ENCODE results near the gene SLAMF6.
"Not testable (repeated sequence)": the region's sequence is repeated elsewhere in the genome, so short reads cannot be mapped to it uniquely, and the experiment has no call there.

SLAMF6 gene

DNA sequence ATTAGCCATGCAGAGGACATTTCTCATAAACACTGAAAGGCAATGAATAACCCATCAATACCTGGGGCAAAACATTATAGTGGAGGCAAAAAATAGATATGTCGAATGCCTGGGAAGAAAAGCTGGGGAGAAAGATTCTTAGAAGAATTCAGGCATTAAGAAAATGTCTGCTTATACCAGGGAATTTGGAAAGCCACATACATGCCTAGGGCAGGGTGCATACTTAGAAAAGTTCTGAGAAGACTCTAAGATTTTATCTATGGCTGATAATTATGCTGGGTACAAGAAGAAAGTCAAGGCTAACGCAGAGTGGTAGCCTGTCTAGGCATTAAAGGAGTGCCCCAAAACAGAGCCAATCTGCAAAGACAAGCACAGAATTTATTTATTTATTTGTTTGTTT is 18.4 kb downstream of the SLAMF6 start:
- no peak for DNase-seq (ENCODE audit: low spot score)

DNA sequence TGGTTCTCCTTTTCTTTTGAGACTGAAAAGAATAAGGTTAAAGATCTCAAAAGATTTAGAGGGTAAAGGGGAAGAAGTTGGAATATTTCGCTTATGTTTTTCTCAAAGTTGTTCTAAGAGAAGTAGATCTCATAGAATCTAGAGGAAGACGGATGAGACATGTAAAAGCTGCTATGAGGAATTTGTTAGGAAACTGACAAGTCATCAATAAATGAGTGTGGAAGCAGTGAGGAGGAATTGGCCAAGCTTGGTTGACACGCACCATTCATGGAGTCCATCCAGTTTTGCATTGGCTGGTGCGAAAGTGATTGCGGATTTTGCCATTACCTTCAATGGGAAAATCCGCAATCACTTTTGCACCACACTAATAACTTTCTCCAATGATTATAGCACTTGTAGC is 20.0 kb downstream of the SLAMF6 start:
- DNase-seq (ENCODE audit: low spot score): no peak

DNA sequence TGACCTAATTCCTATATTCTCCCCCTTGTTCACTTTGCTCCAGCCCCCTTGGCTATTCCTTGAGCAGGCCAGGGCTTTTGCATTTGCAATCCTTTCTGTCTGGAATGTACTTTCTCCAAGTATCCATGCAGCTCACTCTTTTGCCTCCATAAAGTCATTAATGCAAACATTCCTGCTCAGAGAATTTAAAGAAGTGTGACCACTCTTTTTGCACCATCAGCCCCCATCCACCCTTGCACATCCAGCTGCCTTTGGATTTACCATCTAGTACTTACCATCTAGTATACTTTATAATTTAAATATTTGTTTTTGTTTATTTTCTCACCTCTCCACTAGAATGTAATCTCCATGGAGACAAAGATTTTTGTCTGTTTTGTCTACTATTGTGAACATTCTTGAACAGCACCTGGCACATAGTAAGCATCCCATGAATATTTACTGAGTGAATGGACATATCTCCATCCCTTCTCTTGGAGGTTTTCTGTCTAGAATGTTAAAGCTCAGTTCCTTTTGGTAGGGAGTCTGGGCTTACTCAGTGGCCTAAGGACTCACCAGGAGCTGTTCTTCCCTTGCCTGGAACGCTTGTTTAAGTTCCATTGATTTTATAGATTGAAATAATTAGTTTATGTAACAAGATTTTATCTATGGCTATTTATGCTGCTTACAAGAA is 22.6 kb downstream of the SLAMF6 start:
- DNase-seq (ENCODE audit: low spot score): no peak

DNA sequence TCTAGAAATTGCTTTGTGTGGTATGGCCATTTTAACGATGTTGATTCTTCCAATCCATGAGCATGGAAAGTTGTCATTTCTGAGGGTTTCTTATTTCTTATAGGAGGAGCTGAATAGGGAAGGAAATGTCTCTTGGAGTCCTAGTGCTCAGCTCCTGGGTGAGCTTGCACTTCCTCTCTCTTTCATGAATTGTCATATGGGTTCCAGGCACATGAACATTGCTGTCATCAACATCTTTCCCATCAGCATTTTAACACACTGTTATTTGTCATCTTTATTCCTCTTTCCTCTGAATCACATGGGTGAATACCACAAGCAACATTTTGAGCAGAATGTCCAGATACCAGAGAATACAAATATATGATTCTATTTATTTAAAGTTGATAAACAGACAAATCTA is 23.4 kb downstream of the SLAMF6 start:
- no peak for DNase-seq (ENCODE audit: low spot score)

DNA sequence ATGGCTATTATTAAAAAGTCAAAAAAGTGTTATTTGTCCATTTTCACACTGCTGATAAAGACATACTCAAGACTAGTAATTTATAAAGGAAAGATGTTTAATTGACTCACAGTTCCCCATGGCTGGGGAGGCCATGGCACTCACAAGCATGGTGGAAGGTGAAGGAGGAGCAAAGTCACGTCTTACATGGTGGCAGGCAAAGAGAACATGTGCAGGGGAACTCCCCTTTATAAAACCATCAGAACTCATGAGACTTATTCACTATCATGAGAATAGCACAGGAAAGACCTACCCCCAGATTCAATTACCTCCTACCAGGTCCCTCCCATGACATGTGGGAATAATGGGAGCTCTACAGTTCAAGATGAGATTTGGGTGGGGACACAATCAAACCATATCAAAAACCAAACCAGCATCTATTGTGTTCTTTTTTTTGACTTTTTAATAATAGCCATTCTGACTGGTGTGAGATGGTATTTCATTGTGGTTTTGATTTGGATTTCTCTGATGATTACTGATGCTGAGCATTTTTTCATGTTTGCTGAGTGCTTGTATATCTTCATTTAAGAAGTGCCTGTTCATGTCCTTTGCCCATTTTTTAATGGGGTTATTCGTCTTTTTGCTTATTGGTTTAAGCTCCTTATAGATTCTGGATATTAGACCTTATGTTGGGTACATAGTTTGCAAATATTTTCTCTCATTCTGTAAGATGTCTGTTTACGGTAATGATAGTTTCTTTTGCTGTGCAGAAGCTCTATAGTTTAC is 24.6 kb downstream of the SLAMF6 start:
- not testable (repeated sequence) for DNase-seq (ENCODE audit: low spot score)

DNA sequence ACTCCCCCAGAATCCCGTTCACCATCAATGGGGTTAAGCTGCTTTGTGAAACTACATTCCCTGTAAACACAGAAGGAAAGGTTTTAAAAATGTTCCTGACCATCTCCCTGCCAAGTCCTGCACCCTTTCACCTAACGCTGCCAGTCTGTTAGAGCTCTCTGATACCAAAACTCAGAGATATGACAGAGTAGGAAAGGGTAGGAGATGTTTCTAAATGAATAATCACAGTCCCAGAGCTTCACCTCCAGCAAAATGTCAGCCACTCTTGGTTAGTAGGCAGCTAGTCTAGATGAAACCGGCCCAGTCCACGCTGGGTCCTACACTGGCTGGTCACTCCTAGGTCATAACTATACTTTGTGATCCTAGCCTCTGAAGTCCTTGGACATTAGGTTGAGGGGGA is 26.7 kb downstream of the SLAMF6 start:
- DNase-seq (ENCODE audit: low spot score): no peak

DNA sequence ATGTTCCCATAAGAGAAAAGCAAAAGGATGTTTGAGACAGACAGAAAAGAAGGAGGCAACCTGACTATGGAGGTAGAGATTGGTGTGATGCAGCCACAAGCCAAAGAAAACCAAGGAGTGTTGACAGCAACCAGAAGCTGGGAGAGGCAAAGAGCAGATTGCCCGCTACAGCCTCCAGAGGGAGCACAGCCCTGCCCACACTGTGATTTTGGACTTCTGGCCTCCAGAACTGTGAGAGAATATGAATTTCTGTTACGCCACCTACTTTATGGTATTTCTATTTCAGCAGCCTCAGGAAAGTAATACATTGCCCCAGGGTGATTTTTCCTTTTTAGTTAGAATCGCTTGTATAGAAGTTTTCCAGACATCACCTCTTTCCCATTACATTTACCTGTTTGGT is 28.4 kb downstream of the SLAMF6 start:
- no peak for DNase-seq (ENCODE audit: low spot score)

DNA sequence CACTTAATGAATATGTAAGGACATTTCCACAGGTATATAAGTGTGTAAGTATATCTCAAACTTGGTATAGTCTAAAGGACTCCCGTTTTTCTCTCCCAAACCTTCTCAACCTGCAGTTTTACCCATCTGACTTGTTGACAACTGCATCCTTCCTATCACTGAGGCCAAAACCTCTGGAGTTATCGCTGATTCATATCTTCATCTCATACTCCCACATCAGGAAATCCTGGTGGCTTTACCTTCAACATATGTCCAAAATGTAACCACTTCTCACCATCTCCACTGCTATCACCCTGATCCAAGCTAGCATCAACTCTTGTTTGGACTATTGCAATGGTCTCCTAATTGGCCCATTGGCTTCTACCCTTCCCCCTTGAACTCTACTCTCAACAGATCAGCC is 30.4 kb downstream of the SLAMF6 start:
- DNase-seq (ENCODE audit: low spot score): no peak

DNA sequence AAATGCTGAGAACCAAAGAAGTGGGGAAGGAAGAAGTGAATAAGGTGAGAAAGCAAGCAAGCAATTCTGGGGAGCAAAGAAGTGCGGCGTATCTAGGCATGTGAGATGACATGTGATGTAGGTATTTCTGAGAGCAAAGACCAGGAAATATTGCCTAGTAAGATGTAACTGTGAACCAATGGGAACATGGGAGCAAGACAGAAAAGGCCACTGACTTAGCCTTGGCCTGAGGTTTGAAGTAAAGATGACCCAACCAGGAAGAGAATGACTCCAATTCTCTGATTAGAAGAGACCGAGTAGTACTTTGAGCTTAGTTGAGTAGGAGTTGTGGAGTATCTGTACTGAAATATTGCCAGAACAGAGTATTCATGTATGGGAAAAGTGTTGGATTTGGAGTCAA is 31.1 kb downstream of the SLAMF6 start:
- no peak for DNase-seq (ENCODE audit: low spot score)

DNA sequence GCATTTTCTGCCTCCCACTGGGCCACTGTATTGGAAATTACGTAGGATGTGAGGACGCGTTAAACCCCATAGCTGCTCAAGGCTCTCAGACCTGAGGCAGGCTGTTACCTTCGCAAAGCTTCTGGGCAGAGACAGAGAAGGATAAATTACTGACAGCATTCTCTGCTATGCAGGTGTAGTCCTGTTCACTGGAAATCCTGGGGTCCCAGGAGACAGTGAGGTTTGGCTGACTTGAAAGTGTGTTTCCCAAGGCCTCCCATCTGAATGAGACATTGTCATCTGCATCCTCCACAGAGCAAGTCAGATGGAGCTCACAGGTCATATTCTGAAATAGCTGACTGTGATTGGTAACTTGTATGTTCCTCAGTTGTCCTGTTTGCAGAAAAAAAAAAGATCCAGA is 32.0 kb downstream of the SLAMF6 start:
- DNase-seq (ENCODE audit: low spot score): no peak

DNA sequence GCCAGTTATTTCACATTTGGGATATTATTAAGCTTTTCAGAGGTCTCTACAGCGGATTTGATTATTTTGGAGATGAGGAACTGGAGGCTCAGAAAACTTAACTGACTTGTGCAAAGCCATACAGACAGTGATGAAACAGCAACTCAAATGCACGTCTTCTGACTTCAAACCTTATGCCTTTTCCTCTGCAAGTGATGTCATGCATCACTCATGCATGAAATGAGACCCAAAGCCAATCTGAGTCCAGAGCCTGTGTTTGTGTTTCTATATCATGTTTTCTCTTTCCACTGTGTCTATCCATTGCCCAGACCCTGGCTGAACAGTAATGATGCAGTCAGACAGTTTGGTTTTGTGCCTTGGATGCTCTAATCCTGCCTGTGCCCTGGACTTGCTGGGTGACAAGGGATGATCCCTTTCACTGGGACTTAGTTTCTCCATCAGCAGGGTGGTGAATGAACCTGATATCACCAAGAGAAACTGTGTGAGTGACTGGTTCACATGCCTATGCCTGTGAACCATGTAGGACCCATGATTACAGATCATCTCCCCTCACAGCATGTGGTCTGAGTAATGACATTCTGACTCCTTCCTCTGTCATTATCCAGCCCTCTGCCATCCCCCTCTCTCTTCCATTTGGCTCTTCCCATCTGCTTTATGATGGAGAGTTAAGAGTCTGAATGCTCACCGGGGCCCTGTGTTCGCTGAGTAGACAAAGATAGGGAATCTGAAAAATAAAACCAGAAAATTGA is 33.4 kb downstream of the SLAMF6 start:
- DNase-seq (ENCODE audit: low spot score): no peak

DNA sequence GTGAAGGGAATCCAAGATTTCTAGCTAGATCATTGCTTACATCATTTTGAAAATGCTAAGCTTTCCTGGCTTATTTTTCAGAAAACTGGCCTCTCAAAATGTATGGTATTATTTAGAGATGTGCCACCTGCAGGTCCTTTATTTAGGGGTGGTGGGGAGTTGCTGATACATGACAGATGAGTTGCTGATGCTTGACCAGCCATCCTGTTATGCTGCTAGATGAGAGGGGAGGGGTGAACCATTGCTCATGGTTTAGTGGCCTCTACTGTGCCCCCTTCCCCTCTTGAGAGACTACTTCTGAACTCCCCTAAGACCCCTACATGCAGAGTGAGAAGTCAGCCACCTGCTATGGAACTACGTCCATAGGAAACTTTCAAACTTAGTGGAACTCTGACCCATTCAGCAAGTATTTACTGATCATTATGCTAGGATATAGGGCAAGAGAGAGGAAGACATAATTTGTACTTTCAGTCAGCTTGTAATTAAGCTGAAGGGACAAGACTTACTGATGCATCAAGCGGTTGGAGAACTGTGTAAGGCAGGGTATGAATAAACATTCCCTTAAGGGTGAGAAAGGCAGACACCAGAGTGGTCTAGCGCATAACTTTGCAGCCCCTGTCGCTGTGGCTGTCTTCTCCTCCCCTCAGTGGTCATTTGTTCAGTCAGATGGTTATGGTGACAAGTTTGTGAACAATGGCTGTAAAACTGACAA is 34.6 kb downstream of the SLAMF6 start:
- no peak for DNase-seq (ENCODE audit: low spot score)

DNA sequence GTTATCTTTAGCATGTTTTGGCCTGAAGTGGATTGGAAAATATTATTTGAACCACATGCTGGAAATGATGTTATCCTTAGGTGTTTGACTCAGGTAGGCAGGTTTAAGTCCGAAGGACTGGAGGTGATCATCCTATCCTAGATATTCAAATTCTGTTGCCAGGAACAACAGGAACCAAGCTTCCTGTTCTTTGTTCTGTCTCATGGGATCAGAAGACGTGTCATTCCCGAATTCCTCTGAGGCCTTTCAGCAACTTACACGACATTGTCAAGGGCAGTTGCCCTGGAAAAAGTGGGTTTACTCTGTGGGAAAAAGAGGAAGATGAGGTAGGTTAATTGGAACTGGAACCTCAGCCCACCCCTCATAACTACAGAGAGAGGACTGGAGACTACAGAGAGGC is 36.6 kb downstream of the SLAMF6 start:
- no peak for DNase-seq (ENCODE audit: low spot score)

DNA sequence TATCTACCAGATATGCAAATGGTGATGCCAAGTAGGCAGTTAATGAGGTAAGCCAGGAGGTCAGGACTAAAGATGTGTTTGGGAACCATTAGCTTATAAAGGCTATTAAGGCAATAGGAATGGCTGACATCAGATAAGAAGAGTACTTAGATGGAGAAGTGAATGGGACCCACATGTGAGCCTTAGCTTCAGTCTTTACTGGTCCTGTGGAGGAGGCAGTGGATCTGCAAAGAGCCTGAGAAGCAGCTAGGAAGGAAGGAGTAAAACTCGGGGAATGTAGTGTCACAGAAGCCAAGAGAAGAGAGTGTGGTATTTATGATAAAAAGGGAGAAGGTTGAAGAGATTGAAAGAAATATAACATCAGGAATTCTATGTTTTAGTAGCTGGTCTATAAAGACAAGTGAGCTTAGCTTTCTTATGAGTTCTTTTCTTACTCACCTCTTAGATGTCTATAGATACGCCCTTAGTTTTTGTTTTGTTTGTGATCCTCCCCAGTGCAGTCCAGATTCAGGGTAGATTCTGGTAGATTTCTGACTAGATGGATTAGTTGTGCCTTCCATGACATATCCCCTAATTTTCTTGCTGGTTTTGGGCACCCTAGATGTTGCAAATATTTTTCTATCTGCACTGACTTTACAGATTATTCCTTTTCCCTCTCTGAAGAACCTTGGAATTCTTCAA is 39.4 kb downstream of the SLAMF6 start:
- no peak for DNase-seq (ENCODE audit: low spot score)

DNA sequence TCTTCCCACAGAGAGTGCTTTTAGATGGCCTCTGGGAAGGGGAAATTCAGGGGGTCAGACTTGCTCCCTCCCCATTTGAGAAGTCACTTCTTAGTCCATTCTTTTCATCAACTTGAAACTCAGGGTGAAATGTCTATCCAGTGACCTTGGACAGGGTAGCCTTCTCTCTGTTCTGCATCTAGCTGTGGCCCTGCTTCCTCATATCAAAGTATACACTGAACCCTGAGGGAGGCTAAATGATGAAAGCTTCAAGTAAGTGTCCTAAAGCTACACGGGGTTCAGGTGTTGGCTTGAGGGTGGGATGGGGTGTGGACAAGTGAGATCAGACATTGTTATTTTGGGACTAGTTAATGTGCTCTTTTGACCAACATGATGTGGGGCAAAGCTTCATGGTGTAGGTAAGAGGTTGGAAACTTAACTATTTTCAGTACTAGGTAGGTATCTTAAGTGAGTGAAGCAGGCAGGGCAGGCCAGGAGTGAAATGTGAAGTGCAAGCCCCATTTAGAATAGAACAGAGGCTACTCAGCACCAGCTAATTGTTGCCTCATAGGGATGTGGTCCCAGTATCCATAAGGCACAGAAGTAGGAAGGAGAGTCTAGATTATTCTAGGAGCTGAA is 41.0 kb downstream of the SLAMF6 start:
- no peak for DNase-seq (ENCODE audit: low spot score)

DNA sequence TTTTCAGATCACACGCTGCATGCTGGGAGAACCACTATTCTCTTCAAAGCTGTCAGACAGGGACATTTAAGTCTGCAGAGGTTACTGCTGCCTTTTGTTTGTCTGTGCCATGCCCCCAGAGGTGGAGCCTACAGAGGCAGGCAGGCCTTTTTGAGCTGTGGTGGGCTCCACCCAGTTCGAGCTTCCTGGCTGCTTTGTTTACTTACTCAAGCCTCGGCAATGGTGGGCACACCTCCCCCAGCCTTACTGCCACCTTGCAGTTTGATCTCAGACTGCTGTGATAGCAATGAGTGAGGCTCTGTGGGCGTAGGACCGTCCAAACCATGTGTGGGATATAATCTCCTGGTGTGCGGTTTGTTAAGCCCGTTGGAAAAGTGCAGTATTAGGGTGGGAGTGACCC is 42.3 kb downstream of the SLAMF6 start:
- not testable (repeated sequence) for DNase-seq (ENCODE audit: low spot score)

DNA sequence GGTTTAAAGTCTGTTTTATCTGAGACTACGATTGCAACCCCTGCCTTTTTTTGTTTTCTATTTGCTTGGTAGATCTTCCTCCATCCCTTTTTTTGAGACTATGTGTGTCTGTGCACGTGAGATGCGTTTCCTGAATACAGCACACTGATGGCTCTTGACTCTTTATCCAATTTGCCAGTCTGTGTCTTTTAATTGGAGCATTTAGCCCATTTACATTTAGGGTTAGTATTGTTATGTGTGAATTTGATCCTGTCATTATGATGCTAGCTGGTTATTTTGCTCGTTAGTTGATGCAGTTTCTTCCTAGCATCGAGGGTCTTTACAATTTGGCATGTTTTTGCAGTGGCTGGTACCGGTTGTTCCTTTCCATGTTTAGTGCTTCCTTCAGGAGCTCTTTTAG is 44.0 kb downstream of the SLAMF6 start:
- not testable (repeated sequence) for DNase-seq (ENCODE audit: low spot score)

DNA sequence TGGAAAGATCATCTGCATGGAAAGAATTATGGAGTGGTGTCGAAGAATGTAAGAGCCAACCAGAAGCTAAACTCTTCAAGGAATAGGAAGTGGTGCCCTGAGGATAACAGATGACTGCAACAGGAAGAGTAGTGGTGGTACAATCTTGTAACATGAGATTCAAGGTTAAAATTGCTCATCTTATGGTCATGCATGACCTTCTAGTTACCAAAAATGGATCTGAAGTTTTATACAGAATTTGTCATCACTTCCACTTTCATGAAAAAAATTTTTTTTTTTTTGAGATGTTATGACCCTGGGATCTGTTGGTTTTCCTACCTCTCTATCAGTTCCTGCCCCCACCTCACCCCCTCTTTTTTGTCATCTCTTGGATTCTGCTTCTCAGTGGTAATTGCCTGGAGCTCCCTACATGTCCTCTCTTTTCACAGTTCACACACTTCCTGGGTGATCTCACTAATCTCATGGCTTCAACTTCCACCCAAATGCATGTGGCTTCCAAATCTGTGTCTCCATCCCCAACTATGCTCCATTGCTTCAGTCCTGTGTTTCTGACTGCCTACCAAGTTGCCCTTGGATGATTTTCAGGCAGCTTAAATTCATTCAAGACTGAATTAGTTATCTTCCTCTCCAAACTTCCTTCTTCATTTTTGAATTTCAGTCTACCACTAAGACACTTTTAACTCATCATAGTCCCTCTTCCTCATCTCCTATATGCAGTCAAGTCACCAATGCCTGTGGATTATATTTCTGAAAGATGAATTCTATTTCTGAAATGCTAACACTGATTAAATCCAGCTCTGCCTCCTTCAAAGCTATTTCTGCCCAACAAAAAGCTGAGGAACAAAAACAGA is 48.4 kb downstream of the SLAMF6 start:
- no peak for DNase-seq (ENCODE audit: low spot score)

DNA sequence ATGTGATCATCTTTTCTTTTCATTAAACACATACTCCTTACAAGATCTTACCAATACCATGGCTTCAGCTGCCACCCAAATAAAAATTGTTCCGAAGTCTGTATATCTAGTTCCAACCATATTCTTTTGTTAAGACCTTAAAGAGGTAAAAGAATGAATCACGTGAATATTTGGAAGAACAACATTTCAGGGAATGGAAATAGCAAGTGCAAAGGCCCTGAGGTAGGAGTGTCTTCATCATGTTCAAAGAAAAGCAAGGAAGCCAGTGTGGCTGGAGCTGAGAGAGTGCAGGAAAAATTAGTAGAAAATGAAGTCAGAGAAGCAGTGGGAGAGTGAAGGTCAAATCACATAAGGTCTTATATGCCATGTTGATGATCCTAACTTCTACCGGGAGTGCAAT is 50.9 kb downstream of the SLAMF6 start:
- DNase-seq (ENCODE audit: low spot score): no peak

DNA sequence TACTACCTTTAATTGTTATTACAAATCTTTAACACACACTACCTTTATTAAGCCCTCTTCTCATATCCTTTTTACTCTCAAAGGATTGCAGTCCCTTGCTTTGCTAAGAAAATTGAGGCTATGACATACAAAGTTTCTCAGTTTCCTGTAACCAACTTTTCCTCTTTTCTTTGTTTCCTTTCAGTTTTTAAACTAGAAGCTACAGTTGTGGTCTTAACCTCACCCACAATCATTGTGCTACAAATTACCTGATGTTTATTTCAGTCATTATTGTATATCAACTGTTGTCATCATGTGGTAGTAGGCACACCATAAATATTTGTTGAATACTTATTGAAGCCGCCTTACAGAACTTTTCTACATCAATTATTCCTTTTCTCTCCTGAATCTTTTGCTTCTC is 51.8 kb downstream of the SLAMF6 start:
- DNase-seq (ENCODE audit: low spot score): no peak

DNA sequence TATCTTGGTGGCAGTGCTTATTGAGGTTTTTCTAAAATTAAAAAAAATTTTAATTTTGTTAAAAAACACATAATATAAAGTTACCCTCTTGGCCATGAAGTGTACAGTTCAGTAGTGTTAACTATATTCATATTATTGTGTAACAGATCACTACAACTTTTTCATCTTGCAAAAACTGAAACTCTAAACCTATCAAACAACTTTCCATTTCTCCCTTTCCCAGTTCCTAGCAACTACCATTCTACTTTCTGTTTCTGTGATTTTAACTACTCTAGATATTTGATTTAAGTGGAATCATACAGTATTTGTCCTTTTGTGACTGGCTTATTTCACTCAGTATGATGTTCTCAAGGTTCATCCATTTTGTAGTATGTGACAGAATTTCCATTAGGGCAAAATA is 55.5 kb downstream of the SLAMF6 start:
- no peak for DNase-seq (ENCODE audit: low spot score)

Data from GM03348 (cell line).